Measurements from ENCODE around the gene AKAP8L. TPM values are rescaled to one million over a fixed set of nuclear protein-coding genes. Genes with fewer than 3 reads are reported as not detected.
A peak's percentile ranks its signal among the peaks of the same experiment; 100 is the strongest.

Gene AKAP8L
- polyA plus RNA-seq, 1 of the 3 experiments (the other 2 are of a cell fraction), result 44.7 TPM

- WGBS (ENCODE audit: low lambda C conversion rate), result under 1% methylated on average over 16 of the region's 16 CpGs
- DNase-seq, result peak; percentile 54
- ChIA-PET POLR2A (interaction anchor here (1.0 to 2.2 kb wide), 6 partner anchors 7 to 219 kb away, joined by 4 to 15 read pairs (median 8); partner anchors contain the start of gene AKAP8), CTCF (interaction anchor here (1.3 to 3.1 kb wide), 10 partner anchors 14 to 294 kb away, joined by 3 to 19 read pairs (median 8); partner anchors contain the start of gene AKAP8)
- H3K27ac ChIP-seq (ENCODE audit: low read depth in 2 of 2, low read length in 1 of 2), result peak overlapping the region; percentile 73 to 89
- no peaks in the 10 kb centered on the region for H3K27me3 ChIP-seq (ENCODE audit: insufficient read depth)
- no peaks in the 10 kb centered on the region for H3K9me3 ChIP-seq
- peaks cover 45% of the 10 kb centered on the region for H4K20me1 ChIP-seq (ENCODE audit: insufficient read depth)
- no peaks in the 10 kb centered on the region for H3K9me2 ChIP-seq
- 0 out of 2 replicates have a peak overlapping the region, but pooled peaks have one; percentile 17 for H2AFZ ChIP-seq (ENCODE audit: low read depth)
- peaks cover 10 to 41% of the 10 kb centered on the region in 2 experiments; a peak in 3 of 4 replicates for H3K4me1 ChIP-seq (ENCODE audit: control insufficient read depth in 1 of 2, insufficient read depth in 2 of 2, low read depth in 1 of 2, low read length in 1 of 2)
- peak overlapping the region; percentile 89 for H3K4me2 ChIP-seq
- H3K9ac ChIP-seq, result peak overlapping the region; percentile 87
- peak overlapping the region; percentile 93 to 94 for H3K4me3 ChIP-seq (ENCODE audit: low read depth in 2 of 2, low read length in 1 of 2)
- H3K79me2 ChIP-seq (ENCODE audit: insufficient read depth), result peaks cover 56% of the 10 kb centered on the region
- peaks cover 10% of the 10 kb centered on the region for H3F3A ChIP-seq (replicated peaks; ENCODE audit: insufficient read depth)
- peaks cover 16 to 30% of the 10 kb centered on the region in 2 experiments for H3K36me3 ChIP-seq (replicated peaks in 1 of 2; ENCODE audit: control insufficient read depth in 1 of 2, insufficient read depth in 2 of 2, low read length in 1 of 2)
- no peak for TF ChIP-seq EP300 (IDR thresholded peaks at IDR 0.05; ENCODE audit: borderline replicate concordance in 1 of 2, low read depth in 1 of 2, low read length in 1 of 2)
- TF ChIP-seq SIN3A (IDR thresholded peaks at IDR 0.05; ENCODE audit: borderline replicate concordance, low read depth, low read length), result no peak
- no peak for TF ChIP-seq GATA2 (CRISPR knock-in tag; IDR thresholded peaks at IDR 0.05)
- no peak for TF ChIP-seq CHD2 (IDR thresholded peaks at IDR 0.05; ENCODE audit: low read length, partially characterized antibody)
- no peak for TF ChIP-seq TAF1 (IDR thresholded peaks at IDR 0.05; ENCODE audit: borderline replicate concordance, low read depth, low read length)
- no peak for TF ChIP-seq NRF1 (IDR thresholded peaks at IDR 0.05; ENCODE audit: low read depth, low read length)
- no peak for TF ChIP-seq MEF2A (IDR thresholded peaks at IDR 0.05; ENCODE audit: borderline replicate concordance, low read depth)
- no peak for TF ChIP-seq JUND (IDR thresholded peaks at IDR 0.05)
- TF ChIP-seq FOSL2 (IDR thresholded peaks at IDR 0.05; ENCODE audit: borderline replicate concordance, low read depth), result no peak
- TF ChIP-seq ZBTB33 (IDR thresholded peaks at IDR 0.05; ENCODE audit: borderline replicate concordance, low read depth), result no peak
- TF ChIP-seq TCF12 (IDR thresholded peaks at IDR 0.05), result no peak
- no peak for TF ChIP-seq NFIC (IDR thresholded peaks at IDR 0.05; ENCODE audit: borderline replicate concordance)
- no peak for TF ChIP-seq TEAD4 (IDR thresholded peaks at IDR 0.05; ENCODE audit: borderline replicate concordance, insufficient read depth)
- TF ChIP-seq MAX (IDR thresholded peaks at IDR 0.05; ENCODE audit: low read depth), result no peak
- TF ChIP-seq REST (IDR thresholded peaks at IDR 0.05; ENCODE audit: low read depth, low read length), result no peak
- no peak for TF ChIP-seq SMC3 (IDR thresholded peaks at IDR 0.05; ENCODE audit: low read depth, low read length)
These were observed 583 bp downstream of the AKAP8L start for GRCh38 chr19:15418231-15418578.

Measured in SK-N-SH (cell line).